GM12865 (cell line): ENCODE data around the gene ARMS2.

Experiments
- DNase-seq: peaks from one replicate; pipeline ENCODE4 v3.0.0; 2010; ENCODE audit warnings: low read depth
- H3K4me3 ChIP-seq: 2 replicates; pipeline ENCODE4 v1.5.1; 2011; ENCODE audit warnings: mild to moderate bottlenecking, low read depth, low read length, control low read depth
- TF ChIP-seq, protein P1 (sequence below): IDR thresholded peaks from 2 replicates; pipeline ENCODE4 v1.5.1; 2011; ENCODE audit warnings: low read length, control low read depth, low read depth, inconsistent platforms; ENCODE audit not compliant: insufficient read depth; ENCODE audit errors: missing control alignments

ARMS2 gene

DNA sequence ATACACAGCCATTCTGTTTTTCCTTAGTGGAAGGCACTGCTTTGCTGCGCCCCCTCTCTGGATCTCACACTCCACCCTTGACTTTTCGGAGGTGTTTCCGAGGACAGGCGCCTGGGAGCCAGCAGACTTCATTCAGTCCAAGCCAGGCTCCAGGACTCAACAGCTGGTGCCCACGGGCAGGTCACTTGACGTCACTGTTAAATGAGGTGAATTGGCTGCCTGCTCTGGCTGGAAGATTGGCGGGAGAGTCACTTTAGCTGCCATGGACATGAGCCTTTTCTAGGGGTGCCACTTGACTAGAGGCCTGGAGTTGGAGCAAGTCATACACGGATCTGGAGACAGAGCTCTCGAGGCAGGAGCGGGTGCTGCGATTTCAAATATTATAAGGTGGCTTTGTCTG lies 10.1 kb downstream of the ARMS2 start:
- TF ChIP-seq, protein P1, sequence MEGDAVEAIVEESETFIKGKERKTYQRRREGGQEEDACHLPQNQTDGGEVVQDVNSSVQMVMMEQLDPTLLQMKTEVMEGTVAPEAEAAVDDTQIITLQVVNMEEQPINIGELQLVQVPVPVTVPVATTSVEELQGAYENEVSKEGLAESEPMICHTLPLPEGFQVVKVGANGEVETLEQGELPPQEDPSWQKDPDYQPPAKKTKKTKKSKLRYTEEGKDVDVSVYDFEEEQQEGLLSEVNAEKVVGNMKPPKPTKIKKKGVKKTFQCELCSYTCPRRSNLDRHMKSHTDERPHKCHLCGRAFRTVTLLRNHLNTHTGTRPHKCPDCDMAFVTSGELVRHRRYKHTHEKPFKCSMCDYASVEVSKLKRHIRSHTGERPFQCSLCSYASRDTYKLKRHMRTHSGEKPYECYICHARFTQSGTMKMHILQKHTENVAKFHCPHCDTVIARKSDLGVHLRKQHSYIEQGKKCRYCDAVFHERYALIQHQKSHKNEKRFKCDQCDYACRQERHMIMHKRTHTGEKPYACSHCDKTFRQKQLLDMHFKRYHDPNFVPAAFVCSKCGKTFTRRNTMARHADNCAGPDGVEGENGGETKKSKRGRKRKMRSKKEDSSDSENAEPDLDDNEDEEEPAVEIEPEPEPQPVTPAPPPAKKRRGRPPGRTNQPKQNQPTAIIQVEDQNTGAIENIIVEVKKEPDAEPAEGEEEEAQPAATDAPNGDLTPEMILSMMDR, result no peak
- no peak for DNase-seq

GRCh38 chr10:122465401-122466040 lies 11.1 kb downstream of the ARMS2 start:
- H3K4me3 ChIP-seq, result no peak overlapping the region
- TF ChIP-seq, protein P1, result no peak
- DNase-seq, result no peak

More for the DNA sequence above, 10.1 kb downstream of the ARMS2 start:
- no peak overlapping the region for H3K4me3 ChIP-seq

GRCh38 chr10:122466951-122467381 lies 12.5 kb downstream of the ARMS2 start:
- TF ChIP-seq, protein P1, result no peak
- DNase-seq, result no peak

DNA sequence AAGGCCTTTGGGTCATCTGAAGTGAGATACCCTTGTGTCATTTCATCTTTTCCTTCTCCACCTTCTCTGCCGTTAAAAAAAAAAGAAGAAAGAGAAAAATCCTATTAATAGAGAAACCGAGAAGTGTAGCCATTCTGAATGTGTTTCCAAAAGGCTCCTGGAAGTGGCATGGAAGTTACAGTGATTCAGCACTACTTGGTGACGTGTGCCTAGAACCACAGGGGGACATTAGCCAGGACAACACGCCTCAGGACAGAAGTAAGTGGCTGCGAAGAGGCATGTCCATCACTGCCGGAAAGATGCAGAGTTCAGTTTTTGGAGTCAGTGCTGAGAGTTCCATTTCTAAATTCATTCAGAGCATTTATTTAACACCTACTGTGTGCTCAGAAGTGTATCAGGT lies 13.2 kb downstream of the ARMS2 start:
- DNase-seq, result no peak
- H3K4me3 ChIP-seq, result no peak overlapping the region
- TF ChIP-seq, protein P1, result no peak

More at GRCh38 chr10:122466951-122467381, 12.5 kb downstream of the ARMS2 start:
- H3K4me3 ChIP-seq, result no peak overlapping the region

GRCh38 chr10:122468307-122468925 lies 14.0 kb downstream of the ARMS2 start:
- no peak for DNase-seq
- TF ChIP-seq, protein P1, result no peak
- H3K4me3 ChIP-seq, result no peak overlapping the region

- TF ChIP-seq, protein P1, result no peak
- no peak overlapping the region for H3K4me3 ChIP-seq
- no peak for DNase-seq
Observed at GRCh38 chr10:122468926-122469781, 14.7 kb downstream of the ARMS2 start.
